ENCODE data around the gene PRPSAP2.

DNA sequence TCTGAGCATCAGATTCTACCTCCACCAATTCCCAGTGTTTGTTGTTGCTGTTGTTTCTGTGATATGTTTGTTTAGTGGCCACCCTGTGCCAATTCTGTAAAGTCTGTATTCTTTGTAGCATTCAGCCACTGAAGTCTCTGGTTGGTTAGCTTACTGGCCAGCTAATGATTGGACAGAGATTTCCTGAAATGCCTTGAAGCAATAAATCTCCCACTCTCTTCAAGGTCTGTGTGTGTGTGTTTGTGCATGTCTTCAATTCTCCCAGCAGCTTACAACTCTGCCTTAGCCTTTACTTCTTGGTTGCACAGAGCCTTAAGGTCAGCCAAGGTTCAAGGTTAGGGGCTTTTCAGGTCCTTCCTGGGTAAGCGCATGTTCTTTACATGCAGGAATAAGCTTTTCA, 38.2 kb downstream of the PRPSAP2 start:
- TF ChIP-seq POLR2A (IDR thresholded peaks at IDR 0.05), result no peak
- TF ChIP-seq, protein P1, sequence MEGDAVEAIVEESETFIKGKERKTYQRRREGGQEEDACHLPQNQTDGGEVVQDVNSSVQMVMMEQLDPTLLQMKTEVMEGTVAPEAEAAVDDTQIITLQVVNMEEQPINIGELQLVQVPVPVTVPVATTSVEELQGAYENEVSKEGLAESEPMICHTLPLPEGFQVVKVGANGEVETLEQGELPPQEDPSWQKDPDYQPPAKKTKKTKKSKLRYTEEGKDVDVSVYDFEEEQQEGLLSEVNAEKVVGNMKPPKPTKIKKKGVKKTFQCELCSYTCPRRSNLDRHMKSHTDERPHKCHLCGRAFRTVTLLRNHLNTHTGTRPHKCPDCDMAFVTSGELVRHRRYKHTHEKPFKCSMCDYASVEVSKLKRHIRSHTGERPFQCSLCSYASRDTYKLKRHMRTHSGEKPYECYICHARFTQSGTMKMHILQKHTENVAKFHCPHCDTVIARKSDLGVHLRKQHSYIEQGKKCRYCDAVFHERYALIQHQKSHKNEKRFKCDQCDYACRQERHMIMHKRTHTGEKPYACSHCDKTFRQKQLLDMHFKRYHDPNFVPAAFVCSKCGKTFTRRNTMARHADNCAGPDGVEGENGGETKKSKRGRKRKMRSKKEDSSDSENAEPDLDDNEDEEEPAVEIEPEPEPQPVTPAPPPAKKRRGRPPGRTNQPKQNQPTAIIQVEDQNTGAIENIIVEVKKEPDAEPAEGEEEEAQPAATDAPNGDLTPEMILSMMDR (IDR thresholded peaks at IDR 0.05), result no peak
- no peak for TF ChIP-seq EP300 (IDR thresholded peaks at IDR 0.05)

All from gastroesophageal sphincter (tissue), 3 donors.